ENCODE measurements around the gene CNTN4. TPM values are rescaled to one million over a fixed set of nuclear protein-coding genes. Genes with fewer than 3 reads are reported as not detected.

The CNTN4 gene
- total RNA-seq, 1 experiment from 2014 or later, result 5.7 TPM

DNA sequence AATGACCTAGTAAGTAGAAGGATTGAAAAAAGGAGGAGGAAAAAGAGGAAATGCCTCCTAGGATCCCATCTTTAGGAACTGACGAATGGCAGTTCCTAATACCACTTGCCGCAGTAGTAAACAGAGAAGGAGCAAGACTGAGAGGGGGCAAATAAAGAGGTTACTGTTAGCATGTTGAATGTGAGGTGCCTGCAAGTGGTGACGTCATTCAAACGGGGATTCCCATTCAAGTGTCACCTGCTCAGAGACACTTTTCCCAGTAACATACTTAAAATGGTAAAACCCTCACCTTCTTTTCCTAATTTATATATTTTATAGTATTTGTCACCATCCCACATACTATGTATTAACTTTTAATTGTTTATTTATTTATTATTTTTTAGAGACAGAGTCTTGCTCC is 832.6 kb downstream of the CNTN4 start:
- no peak for TF ChIP-seq EZH2 (IDR thresholded peaks at IDR 0.05; ENCODE audit: borderline replicate concordance, low read depth, low read length, poor library complexity, severe bottlenecking)
- TF ChIP-seq, protein P1, sequence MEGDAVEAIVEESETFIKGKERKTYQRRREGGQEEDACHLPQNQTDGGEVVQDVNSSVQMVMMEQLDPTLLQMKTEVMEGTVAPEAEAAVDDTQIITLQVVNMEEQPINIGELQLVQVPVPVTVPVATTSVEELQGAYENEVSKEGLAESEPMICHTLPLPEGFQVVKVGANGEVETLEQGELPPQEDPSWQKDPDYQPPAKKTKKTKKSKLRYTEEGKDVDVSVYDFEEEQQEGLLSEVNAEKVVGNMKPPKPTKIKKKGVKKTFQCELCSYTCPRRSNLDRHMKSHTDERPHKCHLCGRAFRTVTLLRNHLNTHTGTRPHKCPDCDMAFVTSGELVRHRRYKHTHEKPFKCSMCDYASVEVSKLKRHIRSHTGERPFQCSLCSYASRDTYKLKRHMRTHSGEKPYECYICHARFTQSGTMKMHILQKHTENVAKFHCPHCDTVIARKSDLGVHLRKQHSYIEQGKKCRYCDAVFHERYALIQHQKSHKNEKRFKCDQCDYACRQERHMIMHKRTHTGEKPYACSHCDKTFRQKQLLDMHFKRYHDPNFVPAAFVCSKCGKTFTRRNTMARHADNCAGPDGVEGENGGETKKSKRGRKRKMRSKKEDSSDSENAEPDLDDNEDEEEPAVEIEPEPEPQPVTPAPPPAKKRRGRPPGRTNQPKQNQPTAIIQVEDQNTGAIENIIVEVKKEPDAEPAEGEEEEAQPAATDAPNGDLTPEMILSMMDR (conservative IDR thresholded peaks at IDR 0.05; ENCODE audit: low read depth, low read length), result no peak
- intact Hi-C loops (cut with micrococcal nuclease; ENCODE audit: unreplicated experiment), result no loop called here
- Histone ChIP-seq H3K4me3 (ENCODE audit: low read depth, low read length, poor library complexity, severe bottlenecking) (no peak overlapping the region), H3K4me1 (ENCODE audit: insufficient read depth, low read length, poor library complexity, severe bottlenecking) (no peaks in the 10 kb centered on the region), H3K27ac (ENCODE audit: low read depth, low read length, poor library complexity, severe bottlenecking) (no peak overlapping the region), H3K9me3 (ENCODE audit: low read depth, low read length, poor library complexity, severe bottlenecking) (no peaks in the 10 kb centered on the region), H3K36me3 (ENCODE audit: insufficient read depth, low read length, poor library complexity, severe bottlenecking) (no peaks in the 10 kb centered on the region), H3K27me3 (replicated peaks; ENCODE audit: insufficient read depth, low read depth, low read length, poor library complexity) (no peaks in the 10 kb centered on the region)
- DNase-seq (ENCODE audit: low spot score), result no peak
- ChIA-PET CTCF (no interaction called here), POLR2A (ENCODE audit: low non-redundant PET) (no interaction called here)
- no TSS peak for BruUV-seq (replicated peaks)

DNA sequence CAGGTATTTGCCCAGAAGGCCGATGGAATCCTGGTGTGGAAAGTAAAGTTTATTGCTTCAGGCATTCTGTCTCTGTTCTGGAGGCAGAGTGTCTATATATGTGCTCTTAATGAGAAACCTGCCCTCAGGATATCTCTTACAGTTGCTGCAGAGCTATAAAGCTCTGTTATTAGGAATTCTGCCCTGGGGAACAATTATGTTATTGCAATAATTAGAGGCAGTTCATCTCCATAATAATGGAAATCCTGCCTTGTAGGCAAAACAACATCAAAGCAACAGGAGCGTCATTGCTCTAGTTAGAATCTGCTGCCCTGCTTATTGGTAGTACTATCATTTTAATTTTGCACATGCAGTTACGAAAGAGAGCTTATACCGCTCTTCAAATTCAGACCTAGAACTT is 835.9 kb downstream of the CNTN4 start:
- intact Hi-C loops (cut with micrococcal nuclease; ENCODE audit: unreplicated experiment), result no loop called here
- Histone ChIP-seq H3K27ac (ENCODE audit: low read depth, low read length, poor library complexity, severe bottlenecking) (no peak overlapping the region), H3K27me3 (replicated peaks; ENCODE audit: insufficient read depth, low read depth, low read length, poor library complexity) (no peaks in the 10 kb centered on the region), H3K9me3 (ENCODE audit: low read depth, low read length, poor library complexity, severe bottlenecking) (no peaks in the 10 kb centered on the region), H3K4me3 (ENCODE audit: low read depth, low read length, poor library complexity, severe bottlenecking) (no peak overlapping the region), H3K36me3 (ENCODE audit: insufficient read depth, low read length, poor library complexity, severe bottlenecking) (no peaks in the 10 kb centered on the region), H3K4me1 (ENCODE audit: insufficient read depth, low read length, poor library complexity, severe bottlenecking) (peaks cover 6% of the 10 kb centered on the region)
- POLR2A ChIA-PET (ENCODE audit: low non-redundant PET), result no interaction called here
- CTCF ChIA-PET, result no interaction called here
- no peak for DNase-seq (ENCODE audit: low spot score)
- BruUV-seq (replicated peaks), result no TSS peak
- TF ChIP-seq EZH2 (IDR thresholded peaks at IDR 0.05; ENCODE audit: borderline replicate concordance, low read depth, low read length, poor library complexity, severe bottlenecking), result no peak
- TF ChIP-seq, protein P1 (conservative IDR thresholded peaks at IDR 0.05; ENCODE audit: low read depth, low read length), result no peak

DNA sequence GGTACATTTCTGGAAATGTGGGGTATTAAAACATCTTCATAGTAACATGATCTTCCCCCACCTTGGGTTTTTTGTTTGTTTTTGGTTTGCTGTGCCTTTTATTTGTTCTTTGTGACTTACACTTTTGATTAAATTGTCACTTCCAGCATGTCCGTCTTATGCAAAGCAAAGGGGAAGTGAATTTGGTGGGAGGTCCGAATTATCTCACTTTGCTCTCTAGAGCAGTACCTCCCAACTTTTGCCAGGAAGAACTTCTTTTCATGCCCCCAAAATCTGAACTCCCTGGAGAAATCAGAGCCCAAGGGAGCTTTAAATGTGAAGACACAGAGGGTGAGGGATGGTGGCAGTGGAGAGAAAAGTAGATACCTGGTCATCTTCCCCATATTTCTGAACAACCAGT is 838.4 kb downstream of the CNTN4 start:
- BruUV-seq (replicated peaks), result no TSS peak
- TF ChIP-seq, protein P1 (conservative IDR thresholded peaks at IDR 0.05; ENCODE audit: low read depth, low read length), result no peak
- no peak for TF ChIP-seq EZH2 (IDR thresholded peaks at IDR 0.05; ENCODE audit: borderline replicate concordance, low read depth, low read length, poor library complexity, severe bottlenecking)
- ChIA-PET CTCF (no interaction called here), POLR2A (ENCODE audit: low non-redundant PET) (no interaction called here)
- H3K36me3 ChIP-seq (ENCODE audit: insufficient read depth, low read length, poor library complexity, severe bottlenecking), result no peaks in the 10 kb centered on the region
- no peak overlapping the region for H3K4me3 ChIP-seq (ENCODE audit: low read depth, low read length, poor library complexity, severe bottlenecking)
- no peaks in the 10 kb centered on the region for H3K9me3 ChIP-seq (ENCODE audit: low read depth, low read length, poor library complexity, severe bottlenecking)
- peaks cover 6% of the 10 kb centered on the region for H3K4me1 ChIP-seq (ENCODE audit: insufficient read depth, low read length, poor library complexity, severe bottlenecking)
- no peak overlapping the region for H3K27ac ChIP-seq (ENCODE audit: low read depth, low read length, poor library complexity, severe bottlenecking)
- intact Hi-C loops (cut with micrococcal nuclease; ENCODE audit: unreplicated experiment), result no loop called here
- no peaks in the 10 kb centered on the region for H3K27me3 ChIP-seq (replicated peaks; ENCODE audit: insufficient read depth, low read depth, low read length, poor library complexity)
- no peak for DNase-seq (ENCODE audit: low spot score)

Measured in A673 (cell line).